Suppressor macrophage treated with lipopolysaccharide for 1 hour (primary cell): ENCODE data around the gene TSPAN33.
A peak's percentile ranks its signal among the peaks of the same experiment; 100 is the strongest.
"Not testable (repeated sequence)": the region's sequence is repeated elsewhere in the genome, so short reads cannot be mapped to it uniquely, and the experiment has no call there.

Experiments used
- DNase-seq, 3 donors: peaks; one replicate each; pipeline ENCODE4 v3.0.0-alpha.2; 2020 to 2022

TSPAN33 gene

GRCh38 chr7:129209067-129209926 lies 64.8 kb downstream of the TSPAN33 start:
- DNase-seq, result peak in 1 of 3 donors; percentile 17

GRCh38 chr7:129210256-129210988 lies 65.9 kb downstream of the TSPAN33 start:
- DNase-seq, result peak; percentile 76 to 91 (median 87)

GRCh38 chr7:129210989-129211312 lies 66.4 kb downstream of the TSPAN33 start:
- peak in 1 of 3 donors; percentile 16 for DNase-seq

- peak in 1 of 3 donors; percentile 10 for DNase-seq
Observed at GRCh38 chr7:129212126-129212525, 67.6 kb downstream of the TSPAN33 start.

GRCh38 chr7:129212596-129212995 lies 68.1 kb downstream of the TSPAN33 start:
- DNase-seq, result no peak

- DNase-seq, result peak in 1 of 3 donors; percentile 18
Observed at GRCh38 chr7:129213828-129214227, 69.3 kb downstream of the TSPAN33 start.

- not testable (repeated sequence) for DNase-seq
Observed at GRCh38 chr7:129215691-129216090, 71.2 kb downstream of the TSPAN33 start.

- not testable (repeated sequence) for DNase-seq
Observed at GRCh38 chr7:129216101-129216715, 71.7 kb downstream of the TSPAN33 start.

- not testable (repeated sequence) for DNase-seq
Observed at GRCh38 chr7:129216821-129217416, 72.4 kb downstream of the TSPAN33 start.

GRCh38 chr7:129218514-129219062 lies 74.1 kb downstream of the TSPAN33 start:
- peak; percentile 91 to 95 (median 94) for DNase-seq

GRCh38 chr7:129219166-129219565 lies 74.7 kb downstream of the TSPAN33 start:
- peak in 1 of 3 donors; percentile 8 for DNase-seq
